Epithelial cell of proximal tubule (primary cell): ENCODE measurements around the gene KRTAP4-16. TPM values are rescaled to one million over a fixed set of nuclear protein-coding genes. Genes with fewer than 3 reads are reported as not detected.
"Not testable (repeated sequence)": the region's sequence is repeated elsewhere in the genome, so short reads cannot be mapped to it uniquely, and the experiment has no call there.

ENCODE experiments used
- DNase-seq: peaks from one replicate; pipeline ENCODE4 v3.0.0-alpha.2; 2011; ENCODE audit warnings: low read depth
- H3K4me3 ChIP-seq: 2 replicates; pipeline ENCODE4 v1.5.1; 2011; ENCODE audit warnings: low read depth, mild to moderate bottlenecking, low read length
- CTCF ChIP-seq: conservative IDR thresholded peaks from 2 replicates; pipeline ENCODE4 v1.5.1; 2012; ENCODE audit warnings: low read depth, mild to moderate bottlenecking, low read length
- total RNA-seq: library from RNA; depleted of rRNA; stranded (reverse); fragments of >200 nt; gene quantifications from 2 replicates; pipeline ENCODE4 v1.2.3, GENCODE V29; 2015

The KRTAP4-16 gene
- total RNA-seq, 1 donor from 2014 or later = not detected

GRCh38 chr17:41116297-41116696 lies 14.3 kb upstream of the KRTAP4-16 start:
- no peak overlapping the region for H3K4me3 ChIP-seq
- DNase-seq = no peak
- TF ChIP-seq CTCF = no peak

GRCh38 chr17:41111151-41111885 lies 9.3 kb upstream of the KRTAP4-16 start:
- no peak for DNase-seq
- TF ChIP-seq CTCF = no peak
- no peak overlapping the region for H3K4me3 ChIP-seq

- not testable (repeated sequence) for DNase-seq, H3K4me3 ChIP-seq
These were observed 6.8 kb upstream of the KRTAP4-16 start for GRCh38 chr17:41108728-41109386.

GRCh38 chr17:41107941-41108450 lies 6.0 kb upstream of the KRTAP4-16 start:
- DNase-seq = no peak
- H3K4me3 ChIP-seq = no peak overlapping the region
- no peak for TF ChIP-seq CTCF

- H3K4me3 ChIP-seq, DNase-seq: not testable (repeated sequence)
These were observed 3.3 kb upstream of the KRTAP4-16 start, which contains the start of gene KRTAP4-9 for GRCh38 chr17:41105347-41105746. Gene KRTAP4-9 (plus strand): TSS chr17:41105389. CDS start chr17:41105389, 0 bp downstream.

GRCh38 chr17:41104386-41105038 lies 2.5 kb upstream of the KRTAP4-16 start:
- H3K4me3 ChIP-seq = not testable (repeated sequence)
- peak; percentile 7 for DNase-seq

- no peak for DNase-seq
- TF ChIP-seq CTCF = no peak
- H3K4me3 ChIP-seq = no peak overlapping the region
These were observed 1.9 kb upstream of the KRTAP4-16 start for GRCh38 chr17:41103896-41104295.

- not testable (repeated sequence) for DNase-seq, H3K4me3 ChIP-seq
These were observed 2.1 kb downstream of the KRTAP4-16 start for GRCh38 chr17:41099682-41100480.
